Type B pancreatic cell (in vitro differentiated cells): ENCODE measurements around the gene INSC. TPM values are rescaled to one million over a fixed set of nuclear protein-coding genes. Genes with fewer than 3 reads are reported as not detected.

Source experiments
- DNase-seq: peaks from one replicate; pipeline ENCODE4 v3.0.0; 2021; ENCODE audit warnings: mixed read lengths; ENCODE audit not compliant: unreplicated experiment; ENCODE audit errors: extremely low spot score
- H3K27ac Mint-ChIP-seq: 2 replicates; pipeline ENCODE4 v1.8.0; 2021; ENCODE audit warnings: mild to moderate bottlenecking, mixed read lengths
- H3K27me3 Mint-ChIP-seq: 2 replicates; pipeline ENCODE4 v1.8.0; 2021; ENCODE audit warnings: mixed read lengths
- H3K36me3 Mint-ChIP-seq: 2 replicates; pipeline ENCODE4 v1.8.0; 2021; ENCODE audit warnings: mixed read lengths
- H3K4me1 Mint-ChIP-seq: one replicate; pipeline ENCODE4 v1.8.0; 2021; ENCODE audit warnings: mixed read lengths; ENCODE audit not compliant: unreplicated experiment
- H3K4me3 Mint-ChIP-seq: 2 replicates; pipeline ENCODE4 v1.8.0; 2021; ENCODE audit warnings: mild to moderate bottlenecking, mixed read lengths
- H3K9me3 Mint-ChIP-seq: 2 replicates; pipeline ENCODE4 v1.8.0; 2021; ENCODE audit warnings: mixed read lengths
- CTCF ChIP-seq: fragments of 200-600 bp; sonication (generic); conservative IDR thresholded peaks from 2 replicates; pipeline ENCODE4 v1.5.0; 2021; ENCODE audit warnings: antibody characterized with exemption, mild to moderate bottlenecking
- total RNA-seq: library from RNA; stranded (reverse); gene quantifications from 2 replicates; pipeline ENCODE4 v1.2.1, GENCODE V29; 2021; ENCODE audit warnings: low replicate concordance

The INSC gene
- total RNA-seq, 1 donor from 2014 or later: 1.2 TPM

GRCh38 chr11:15186146-15186545 lies 71.4 kb downstream of the INSC start:
- TF ChIP-seq CTCF: no peak
- Mint-ChIP-seq H3K27ac (no peak overlapping the region), H3K27me3 (no peaks in the 10 kb centered on the region), H3K4me1 (no peaks in the 10 kb centered on the region), H3K9me3 (no peaks in the 10 kb centered on the region), H3K4me3 (no peak overlapping the region), H3K36me3 (no peaks in the 10 kb centered on the region)
- no peak for DNase-seq

GRCh38 chr11:15189189-15189588 lies 74.5 kb downstream of the INSC start:
- Mint-ChIP-seq H3K4me3 (no peak overlapping the region), H3K4me1 (no peaks in the 10 kb centered on the region), H3K27ac (no peak overlapping the region), H3K9me3 (no peaks in the 10 kb centered on the region), H3K36me3 (no peaks in the 10 kb centered on the region), H3K27me3 (no peaks in the 10 kb centered on the region)
- no peak for TF ChIP-seq CTCF
- no peak for DNase-seq

GRCh38 chr11:15189641-15190365 lies 75.1 kb downstream of the INSC start:
- no peak overlapping the region for H3K27ac Mint-ChIP-seq
- no peak for DNase-seq
- TF ChIP-seq CTCF: no peak
- H3K9me3 Mint-ChIP-seq: no peaks in the 10 kb centered on the region
- H3K27me3 Mint-ChIP-seq: no peaks in the 10 kb centered on the region
- H3K4me1 Mint-ChIP-seq: no peaks in the 10 kb centered on the region
- no peak overlapping the region for H3K4me3 Mint-ChIP-seq
- H3K36me3 Mint-ChIP-seq: no peaks in the 10 kb centered on the region

GRCh38 chr11:15190611-15191010 lies 75.9 kb downstream of the INSC start:
- no peak for DNase-seq
- Mint-ChIP-seq H3K4me1 (no peaks in the 10 kb centered on the region), H3K27me3 (no peaks in the 10 kb centered on the region), H3K9me3 (no peaks in the 10 kb centered on the region), H3K27ac (no peak overlapping the region), H3K36me3 (no peaks in the 10 kb centered on the region), H3K4me3 (no peak overlapping the region)
- no peak for TF ChIP-seq CTCF

GRCh38 chr11:15192005-15192556 lies 77.4 kb downstream of the INSC start:
- no peak for TF ChIP-seq CTCF
- DNase-seq: no peak
- Mint-ChIP-seq H3K4me3 (no peak overlapping the region), H3K9me3 (no peaks in the 10 kb centered on the region), H3K27ac (no peak overlapping the region), H3K4me1 (no peaks in the 10 kb centered on the region), H3K36me3 (no peaks in the 10 kb centered on the region), H3K27me3 (no peaks in the 10 kb centered on the region)
